Measurements from ENCODE around the gene FCSK. TPM values are rescaled to one million over a fixed set of nuclear protein-coding genes. Genes with fewer than 3 reads are reported as not detected.

The FCSK gene
- total and polyA plus RNA-seq, 2 of the 13 experiments (the other 11 are each of a cell fraction or from before 2014, with no cell fraction given), result 9.1 to 19.2 TPM

GRCh38 chr16:70428178-70428998 lies 26.0 kb upstream of the FCSK start (continued):
- peak; percentile 95 for TF ChIP-seq ZFP91 (CRISPR knock-in tag; IDR thresholded peaks at IDR 0.05; ENCODE audit: borderline replicate concordance)
- TF ChIP-seq MTF2 (CRISPR knock-in tag; IDR thresholded peaks at IDR 0.05; ENCODE audit: borderline replicate concordance), result no peak
- peak; percentile 97 for TF ChIP-seq ZKSCAN5 (CRISPR knock-in tag; IDR thresholded peaks at IDR 0.05)
- no peak for TF ChIP-seq ZNF10 (CRISPR knock-in tag; IDR thresholded peaks at IDR 0.05; ENCODE audit: borderline replicate concordance, low read depth)
- peak; percentile 86; the same call in 1 of the 2 replicates for TF ChIP-seq ZNF430 (CRISPR knock-in tag; IDR thresholded peaks at IDR 0.05)
- peak; percentile 61; the same call in 1 of the 2 replicates for TF ChIP-seq TRIM24 (CRISPR knock-in tag; IDR thresholded peaks at IDR 0.05)
- TF ChIP-seq ARID5B (CRISPR knock-in tag; IDR thresholded peaks at IDR 0.05), result peak; percentile 97
- peak; percentile 89 for TF ChIP-seq KLF11 (CRISPR knock-in tag; IDR thresholded peaks at IDR 0.05)
- peak; percentile 65 for TF ChIP-seq CCDC6 (CRISPR knock-in tag; IDR thresholded peaks at IDR 0.05)
- no peak for TF ChIP-seq NONO (IDR thresholded peaks at IDR 0.05)
- peak; percentile 44; the same call in 1 of the 2 replicates for TF ChIP-seq NONO (CRISPR knock-in tag; conservative IDR thresholded peaks at IDR 0.05)
- TF ChIP-seq MEF2D (CRISPR knock-in tag; IDR thresholded peaks at IDR 0.05), result peak; percentile 86
- peak; percentile 70 for TF ChIP-seq U2AF1 (optimal IDR thresholded peaks at IDR 0.05; ENCODE audit: low read depth, low read length)
- TF ChIP-seq MIXL1 (CRISPR knock-in tag; IDR thresholded peaks at IDR 0.05), result peak; percentile 90
- peak; percentile 93 for TF ChIP-seq GTF3A (CRISPR knock-in tag; conservative IDR thresholded peaks at IDR 0.05)
- no peak; the same call in 1 of the 2 replicates for TF ChIP-seq NFYC (CRISPR knock-in tag; IDR thresholded peaks at IDR 0.05)
- peak; percentile 86 for TF ChIP-seq ASH2L (IDR thresholded peaks at IDR 0.05; ENCODE audit: insufficient read length, low read depth, low read length)
- peak; percentile 91; the same call in 1 of the 2 replicates for TF ChIP-seq MAF1 (CRISPR knock-in tag; IDR thresholded peaks at IDR 0.05; ENCODE audit: borderline replicate concordance)
- TF ChIP-seq ZNF552 (CRISPR knock-in tag; IDR thresholded peaks at IDR 0.05; ENCODE audit: borderline replicate concordance), result no peak
- TF ChIP-seq NR2F1 (CRISPR knock-in tag; IDR thresholded peaks at IDR 0.05), result peak; percentile 80 to 90
- TF ChIP-seq BORCS8-MEF2B (CRISPR knock-in tag; IDR thresholded peaks at IDR 0.05), result peak; percentile 95
- TF ChIP-seq ISL2 (CRISPR knock-in tag; IDR thresholded peaks at IDR 0.05), result peak; percentile 91; the same call in 1 of the 2 replicates
- TF ChIP-seq ZNF503 (CRISPR knock-in tag; IDR thresholded peaks at IDR 0.05), result peak; percentile 91

Measured in HepG2 (cell line).